ENCODE measurements around the gene LHFPL3.

Gene LHFPL3

DNA sequence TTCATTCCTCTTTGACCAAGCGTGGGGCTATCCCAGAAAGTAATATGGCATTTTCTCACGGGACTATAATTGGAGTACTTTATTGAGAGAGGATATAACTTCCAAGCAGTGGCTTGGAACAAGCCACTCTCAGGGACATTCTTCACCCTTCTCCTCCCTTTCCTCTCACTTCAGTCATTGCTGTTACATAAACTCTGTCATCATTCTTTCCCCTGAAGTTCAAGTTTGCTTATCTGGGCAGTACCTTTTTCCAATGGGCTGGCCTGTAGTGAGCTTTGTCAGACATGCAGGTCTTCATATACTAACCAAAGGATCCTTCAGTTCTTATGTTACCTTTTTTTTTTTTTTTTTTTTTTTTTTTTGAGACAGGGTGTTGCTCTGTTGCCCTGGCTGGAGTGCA is 626.9 kb downstream of the LHFPL3 start:
- DNase-seq (ENCODE audit: extremely low read depth, low read depth) = no peak
- TF ChIP-seq, protein P1, sequence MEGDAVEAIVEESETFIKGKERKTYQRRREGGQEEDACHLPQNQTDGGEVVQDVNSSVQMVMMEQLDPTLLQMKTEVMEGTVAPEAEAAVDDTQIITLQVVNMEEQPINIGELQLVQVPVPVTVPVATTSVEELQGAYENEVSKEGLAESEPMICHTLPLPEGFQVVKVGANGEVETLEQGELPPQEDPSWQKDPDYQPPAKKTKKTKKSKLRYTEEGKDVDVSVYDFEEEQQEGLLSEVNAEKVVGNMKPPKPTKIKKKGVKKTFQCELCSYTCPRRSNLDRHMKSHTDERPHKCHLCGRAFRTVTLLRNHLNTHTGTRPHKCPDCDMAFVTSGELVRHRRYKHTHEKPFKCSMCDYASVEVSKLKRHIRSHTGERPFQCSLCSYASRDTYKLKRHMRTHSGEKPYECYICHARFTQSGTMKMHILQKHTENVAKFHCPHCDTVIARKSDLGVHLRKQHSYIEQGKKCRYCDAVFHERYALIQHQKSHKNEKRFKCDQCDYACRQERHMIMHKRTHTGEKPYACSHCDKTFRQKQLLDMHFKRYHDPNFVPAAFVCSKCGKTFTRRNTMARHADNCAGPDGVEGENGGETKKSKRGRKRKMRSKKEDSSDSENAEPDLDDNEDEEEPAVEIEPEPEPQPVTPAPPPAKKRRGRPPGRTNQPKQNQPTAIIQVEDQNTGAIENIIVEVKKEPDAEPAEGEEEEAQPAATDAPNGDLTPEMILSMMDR (IDR thresholded peaks at IDR 0.05; ENCODE audit: low read depth, low read length) = no peak

All from AG09319 (cell line).